ENCODE measurements around the gene MPV17L2. TPM values are rescaled to one million over a fixed set of nuclear protein-coding genes. Genes with fewer than 3 reads are reported as not detected.

The MPV17L2 gene
- total and polyA plus RNA-seq, 10 of the 15 experiments (the other 5 are each of a cell fraction or from before 2014, with no cell fraction given): 5.1 to 57.2 (median 22.9) TPM

GRCh38 chr19:18149596-18149975 is 43.4 kb upstream of the MPV17L2 start:
- no peaks in the 10 kb centered on the region for H3K27me3 ChIP-seq (replicated peaks in 1 of 2; ENCODE audit: control insufficient read depth in 2 of 2, insufficient read depth in 2 of 2, low read length in 1 of 2)
- ChIA-PET CTCF (interaction anchor here (1.1 kb wide), 1 partner anchor 36 kb away, joined by 3 read pairs; no protein-coding TSS in a partner anchor), POLR2A (interaction anchor here (0.6 to 1.2 kb wide), 2 partner anchors 12 to 31 kb away, joined by 4 read pairs; no protein-coding TSS in a partner anchor), SMC1A (ENCODE audit: uncharacterized antibody, unreplicated experiment) (no interaction called here), RAD21 (ENCODE audit: unreplicated experiment) (no interaction called here)
- no peak overlapping the region for H3K27ac ChIP-seq (ENCODE audit: control insufficient read depth, insufficient read depth)
- DNase-seq (ENCODE audit: low read depth, low spot score): no peak
- intact Hi-C loops (cut with micrococcal nuclease; ENCODE audit: unreplicated experiment): no loop called here
- H3K4me3 ChIP-seq: no peak overlapping the region
- WGBS (ENCODE audit: insufficient coverage, insufficient replicate concordance, low lambda C conversion rate, missing lambda C conversion rate): 92% methylated on average over 16 of the region's 16 CpGs
- H3K4me1 ChIP-seq (ENCODE audit: control insufficient read depth, insufficient read depth, low read length): peaks cover 15% of the 10 kb centered on the region
- peaks cover 13 to 14% of the 10 kb centered on the region in 2 experiments; a peak in 3 of 4 replicates for H3K36me3 ChIP-seq (ENCODE audit: control insufficient read depth in 2 of 2, insufficient read depth in 2 of 2, low read length in 1 of 2)
- TF ChIP-seq TAF1 (IDR thresholded peaks at IDR 0.05; ENCODE audit: borderline replicate concordance, low read depth, low read length) (no peak), NR2C2 (IDR thresholded peaks at IDR 0.05; ENCODE audit: borderline replicate concordance, control insufficient read depth, insufficient read length, low read depth) (no peak), E4F1 (IDR thresholded peaks at IDR 0.05; ENCODE audit: borderline replicate concordance, partially characterized antibody) (no peak), ZBTB40 (IDR thresholded peaks at IDR 0.05; ENCODE audit: borderline replicate concordance) (no peak), MEF2A (IDR thresholded peaks at IDR 0.05; ENCODE audit: insufficient read depth, low read depth, low read length) (no peak), TBL1XR1 (IDR thresholded peaks at IDR 0.05; ENCODE audit: low read depth, low read length) (no peak), POLR2AphosphoS5 (IDR thresholded peaks at IDR 0.05; ENCODE audit: low read length) (no peak), CBX5 (IDR thresholded peaks at IDR 0.05; ENCODE audit: low read depth) (no peak), RCOR1 (conservative IDR thresholded peaks at IDR 0.05; ENCODE audit: low read depth, low read length) (no peak), HSF1 (IDR thresholded peaks at IDR 0.05; ENCODE audit: low read depth, low read length) (no peak), NFXL1 (IDR thresholded peaks at IDR 0.05; ENCODE audit: borderline replicate concordance) (no peak), RFX5 (IDR thresholded peaks at IDR 0.05; ENCODE audit: low read depth, low read length) (no peak), RAD51 (IDR thresholded peaks at IDR 0.05) (no peak), PAX8 (IDR thresholded peaks at IDR 0.05) (no peak)
- FAIRE-seq: no peak
- H3K9me3 ChIP-seq (replicated peaks; ENCODE audit: control insufficient read depth, insufficient read depth, low read length): no peaks in the 10 kb centered on the region
- ATAC-seq: no peak
- no TSS peak for BruUV-seq (replicated peaks)
- no peak overlapping the region for H2AFZ ChIP-seq (ENCODE audit: control insufficient read depth, low read depth, low read length)
- peaks cover 11% of the 10 kb centered on the region for H3K79me2 ChIP-seq (ENCODE audit: control insufficient read depth, insufficient read depth, low read length)
- no peak overlapping the region for H3K4me2 ChIP-seq (ENCODE audit: control insufficient read depth, insufficient read depth)
- no peak overlapping the region for H3K9ac ChIP-seq (ENCODE audit: control insufficient read depth, insufficient read depth, low read length)
- no peaks in the 10 kb centered on the region for H4K20me1 ChIP-seq (ENCODE audit: control insufficient read depth, insufficient read depth)
- in situ Hi-C loops (cut with MboI): no loop called here

All from GM12878 (cell line).